Tongue (tissue), 2 donors: ENCODE results near the gene OVCH1. TPM values are rescaled to one million over a fixed set of nuclear protein-coding genes. Genes with fewer than 3 reads are reported as not detected.

Experiments used
- DNase-seq: peaks from one replicate; pipeline ENCODE4 v3.0.0-alpha.2; 2015
- total RNA-seq: library from RNA; depleted of rRNA; stranded (reverse); fragments of >200 nt; gene quantifications from one replicate; pipeline ENCODE4 v1.2.3, GENCODE V29; 2014

OVCH1 gene
- total RNA-seq: 0.10 TPM

- DNase-seq: no peak
Observed at GRCh38 chr12:29497588-29497987, at the start of gene OVCH1. OVCH1 (minus strand) TSS chr12:29497686; CDS start chr12:29497686, 0 bp downstream.

GRCh38 chr12:29547151-29547632 is 49.7 kb upstream of the OVCH1 start:
- DNase-seq: no peak

- DNase-seq: peak; percentile 81
Observed at GRCh38 chr12:29546000-29546399, 48.5 kb upstream of the OVCH1 start.

- DNase-seq: no peak
Observed at GRCh38 chr12:29545102-29545467, 47.6 kb upstream of the OVCH1 start.

- DNase-seq: no peak
Observed at GRCh38 chr12:29544428-29545101, 47.1 kb upstream of the OVCH1 start.

- DNase-seq: no peak
Observed at GRCh38 chr12:29543036-29543435, 45.5 kb upstream of the OVCH1 start.

- no peak for DNase-seq
Observed at GRCh38 chr12:29537298-29537697, 39.8 kb upstream of the OVCH1 start.

GRCh38 chr12:29534935-29535334 is 37.4 kb upstream of the OVCH1 start:
- no peak for DNase-seq

- no peak for DNase-seq
Observed at GRCh38 chr12:29533815-29534489, 36.5 kb upstream of the OVCH1 start.

GRCh38 chr12:29531471-29531870 is 34.0 kb upstream of the OVCH1 start:
- DNase-seq: no peak

- DNase-seq: no peak
Observed at GRCh38 chr12:29530436-29530835, 33.0 kb upstream of the OVCH1 start.

GRCh38 chr12:29528161-29528560 is 30.7 kb upstream of the OVCH1 start:
- no peak for DNase-seq

GRCh38 chr12:29521951-29522350 is 24.5 kb upstream of the OVCH1 start:
- DNase-seq: no peak

GRCh38 chr12:29519585-29520182 is 22.2 kb upstream of the OVCH1 start:
- peak; percentile 84 for DNase-seq

- DNase-seq: no peak
Observed at GRCh38 chr12:29518407-29518806, 20.9 kb upstream of the OVCH1 start.

GRCh38 chr12:29517264-29517663 is 19.8 kb upstream of the OVCH1 start:
- no peak for DNase-seq

GRCh38 chr12:29516431-29516875 is 19.0 kb upstream of the OVCH1 start:
- DNase-seq: no peak

GRCh38 chr12:29510591-29511185 is 13.2 kb upstream of the OVCH1 start:
- no peak for DNase-seq

GRCh38 chr12:29509503-29509902 is 12.0 kb upstream of the OVCH1 start:
- no peak for DNase-seq

- DNase-seq: no peak
Observed at GRCh38 chr12:29508949-29509348, 11.5 kb upstream of the OVCH1 start.

GRCh38 chr12:29505122-29505521 is 7.6 kb upstream of the OVCH1 start:
- DNase-seq: peak; percentile 59

- no peak for DNase-seq
Observed at GRCh38 chr12:29503283-29503682, 5.8 kb upstream of the OVCH1 start.

- DNase-seq: no peak
Observed at GRCh38 chr12:29499235-29499634, 1.7 kb upstream of the OVCH1 start.
